H9 (cell line): ENCODE results near the gene TUBB6. TPM values are rescaled to one million over a fixed set of nuclear protein-coding genes. Genes with fewer than 3 reads are reported as not detected.
A peak's percentile ranks its signal among the peaks of the same experiment; 100 is the strongest.

Source experiments
- DNase-seq: peaks from one replicate; pipeline ENCODE4 v3.0.0-alpha.2; 2017
- H2AFZ ChIP-seq: one replicate; pipeline ENCODE4 v1.6.1; 2013; ENCODE audit warnings: mild to moderate bottlenecking, low read length, control low read depth, moderate library complexity
- H2AK5ac ChIP-seq: 2 replicates; pipeline ENCODE4 v1.6.1; 2013; ENCODE audit warnings: low read length, control low read depth, mixed read lengths; ENCODE audit not compliant: insufficient read length
- H2BK120ac ChIP-seq: one replicate; pipeline ENCODE4 v1.6.1; 2013; ENCODE audit warnings: low read depth, mild to moderate bottlenecking, low read length, control low read depth, inconsistent platforms; ENCODE audit not compliant: poor library complexity, severe bottlenecking
- H2BK12ac ChIP-seq: 2 replicates; pipeline ENCODE4 v1.6.1; 2013; ENCODE audit warnings: low read length, control low read depth, mixed read lengths, low read depth; ENCODE audit not compliant: insufficient read length
- H2BK15ac ChIP-seq: 2 replicates; pipeline ENCODE4 v1.6.1; 2013; ENCODE audit warnings: low read depth, low read length, control low read depth
- H2BK20ac ChIP-seq: one replicate; pipeline ENCODE4 v1.6.1; 2013; ENCODE audit warnings: low read depth, mild to moderate bottlenecking, low read length, control low read depth, inconsistent platforms; ENCODE audit not compliant: poor library complexity, severe bottlenecking
- H2BK5ac ChIP-seq: 2 replicates; pipeline ENCODE4 v1.6.1; 2013; ENCODE audit warnings: low read length, control low read depth, mixed read lengths; ENCODE audit not compliant: insufficient read length
- H3K14ac ChIP-seq: 2 replicates; pipeline ENCODE4 v1.6.1; 2013; ENCODE audit warnings: low read length, control low read depth; ENCODE audit not compliant: insufficient read depth
- H3K18ac ChIP-seq: 2 replicates; pipeline ENCODE4 v1.6.1; 2013; ENCODE audit warnings: low read depth, mild to moderate bottlenecking, mixed read lengths, low read length, control low read depth; ENCODE audit not compliant: insufficient read length
- H3K23ac ChIP-seq: 2 replicates; pipeline ENCODE4 v1.6.1; 2013; ENCODE audit warnings: low read length, control low read depth, mixed read lengths, low read depth; ENCODE audit not compliant: insufficient read length
- H3K23me2 ChIP-seq: 2 replicates; pipeline ENCODE4 v1.6.1; 2013; ENCODE audit warnings: low read depth, mild to moderate bottlenecking, mixed read lengths, low read length, control low read depth; ENCODE audit not compliant: insufficient read length, poor library complexity, severe bottlenecking
- H3K27ac ChIP-seq: 2 replicates; pipeline ENCODE4 v1.5.1; 2013; ENCODE audit warnings: low read length, control low read depth, mixed read lengths, low read depth; ENCODE audit not compliant: insufficient read length
- H3K27me3 ChIP-seq: 2 replicates; pipeline ENCODE4 v1.6.1; 2013; ENCODE audit warnings: low read length, control low read depth, inconsistent platforms; ENCODE audit not compliant: insufficient read depth
- H3K4ac ChIP-seq: 2 replicates; pipeline ENCODE4 v1.6.1; 2013; ENCODE audit warnings: low read depth, mild to moderate bottlenecking, control low read depth, inconsistent platforms, low read length, moderate library complexity
- H3K4me1 ChIP-seq: 2 replicates; pipeline ENCODE4 v1.6.1; 2013; ENCODE audit warnings: low read length, control low read depth, inconsistent platforms; ENCODE audit not compliant: insufficient read depth
- H3K4me2 ChIP-seq: 2 replicates; pipeline ENCODE4 v1.6.1; 2013; ENCODE audit warnings: low read length, control low read depth, mixed read lengths; ENCODE audit not compliant: insufficient read length, insufficient read depth
- H3K56ac ChIP-seq: 2 replicates; pipeline ENCODE4 v1.6.1; 2013; ENCODE audit warnings: low read depth, mild to moderate bottlenecking, mixed read lengths, low read length, control low read depth; ENCODE audit not compliant: insufficient read length
- H3K79me1 ChIP-seq: 2 replicates; pipeline ENCODE4 v1.6.1; 2013; ENCODE audit warnings: low read depth, mild to moderate bottlenecking, moderate library complexity, low read length, control low read depth, inconsistent platforms; ENCODE audit not compliant: insufficient read depth, poor library complexity, severe bottlenecking
- H3K79me2 ChIP-seq: 2 replicates; pipeline ENCODE4 v1.6.1; 2013; ENCODE audit warnings: low read length, control low read depth, inconsistent platforms; ENCODE audit not compliant: insufficient read depth
- H3K9ac ChIP-seq: 2 replicates; pipeline ENCODE4 v1.6.1; 2013; ENCODE audit warnings: low read length, control low read depth, mixed read lengths; ENCODE audit not compliant: insufficient read length; ENCODE audit errors: extremely low read depth
- H3K9me3 ChIP-seq: one replicate; pipeline ENCODE4 v1.6.1; 2013; ENCODE audit warnings: low read depth, low read length, inconsistent platforms; ENCODE audit not compliant: control insufficient read depth
- H3T11ph ChIP-seq: one replicate; pipeline ENCODE4 v1.6.1; 2013; ENCODE audit warnings: mild to moderate bottlenecking, low read length, control low read depth, inconsistent platforms
- H4K20me1 ChIP-seq: one replicate; pipeline ENCODE4 v1.6.1; 2013; ENCODE audit not compliant: control insufficient read depth, insufficient read length, insufficient read depth
- H4K5ac ChIP-seq: 2 replicates; pipeline ENCODE4 v1.6.1; 2013; ENCODE audit warnings: low read depth, mild to moderate bottlenecking, mixed read lengths, low read length, control low read depth; ENCODE audit not compliant: insufficient read length
- H4K8ac ChIP-seq: replicated peaks from 2 replicates; pipeline ENCODE4 v1.6.1; 2013; ENCODE audit warnings: low read length, control low read depth, mixed read lengths, low read depth; ENCODE audit not compliant: insufficient read length
- H4K91ac ChIP-seq: 2 replicates; pipeline ENCODE4 v1.6.1; 2013; ENCODE audit warnings: low read depth, mild to moderate bottlenecking, moderate library complexity, mixed read lengths, low read length, control low read depth; ENCODE audit not compliant: insufficient read length
- H3K27ac Mint-ChIP-seq, 3 experiments: 2 replicates in 2 of 3; 3 replicates in 1 of 3; pipeline ENCODE4 v1.8.0; 2020 to 2021; ENCODE audit warnings: mixed read lengths in 3 of 3, mild to moderate bottlenecking in 1 of 3, moderate library complexity in 1 of 3
- H3K27me3 Mint-ChIP-seq: 2 replicates; pipeline ENCODE4 v1.8.0; 2021; ENCODE audit warnings: low read depth, mild to moderate bottlenecking, moderate library complexity, mixed read lengths
- H3K36me3 Mint-ChIP-seq, 3 experiments: 2 replicates in 2 of 3; 3 replicates in 1 of 3; pipeline ENCODE4 v1.8.0; 2020 to 2021; ENCODE audit warnings: low read depth in 3 of 3, mixed read lengths in 3 of 3; ENCODE audit not compliant: insufficient read depth in 1 of 3
- H3K4me1 Mint-ChIP-seq, 2 experiments: 2 replicates each; pipeline ENCODE4 v1.8.0; 2020; ENCODE audit warnings: mixed read lengths in 2 of 2
- H3K4me3 Mint-ChIP-seq, 2 experiments: 2 replicates in 1 of 2; 3 replicates in 1 of 2; pipeline ENCODE4 v1.8.0; 2020 to 2021; ENCODE audit warnings: mild to moderate bottlenecking in 2 of 2, mixed read lengths in 2 of 2, moderate library complexity in 1 of 2
- H3K9me3 Mint-ChIP-seq, 2 experiments: 2 replicates in 1 of 2; 3 replicates in 1 of 2; pipeline ENCODE4 v1.8.0; 2020; ENCODE audit warnings: mild to moderate bottlenecking in 2 of 2, mixed read lengths in 2 of 2, moderate library complexity in 1 of 2
- CTCF ChIP-seq: fragments of 200-600 bp; sonication (generic); conservative IDR thresholded peaks from 3 replicates; pipeline ENCODE4 v1.8.0; 2021; ENCODE audit warnings: antibody characterized with exemption, mild to moderate bottlenecking
- WGBS: extraction: QIAGEN DNeasy Blood & Tissue Kit; methylation state at CpG from one replicate; pipeline ENCODE4 v1.1.7; 2013; ENCODE audit warnings: missing lambda C conversion rate, low lambda C conversion rate, mixed read lengths; ENCODE audit not compliant: insufficient read length; ENCODE audit errors: extremely low coverage; 5-methylcytosine and 5-hydroxymethylcytosine counted together
- total RNA-seq: library from RNA; stranded (reverse); gene quantifications from 2 replicates; pipeline ENCODE4 v1.2.1, GENCODE V29; 2021

Gene TUBB6
- total RNA-seq, 1 experiment from 2014 or later, result 134 TPM

- no peak overlapping the region for H2AFZ ChIP-seq
- Mint-ChIP-seq H3K36me3 (peaks cover 29 to 78% (median 55%) of the 10 kb centered on the region in 3 experiments; a peak in 6 of 7 replicates), H3K4me3 (no peak overlapping the region; a peak in 1 of 5 replicates), H3K4me1 (peaks cover 7 to 9% of the 10 kb centered on the region in 2 experiments; a peak in 3 of 4 replicates), H3K27me3 (no peaks in the 10 kb centered on the region), H3K27ac (peak overlapping the region in 1 of 3 experiments; percentile 64; a peak in 4 of 7 replicates), H3K9me3 (no peaks in the 10 kb centered on the region; a peak in 1 of 5 replicates)
- TF ChIP-seq CTCF, result no peak
- no peak overlapping the region for H2BK12ac ChIP-seq
- H3K23me2 ChIP-seq, result no peaks in the 10 kb centered on the region
- H3K27ac ChIP-seq, result no peak overlapping the region
- no peak overlapping the region for H3K23ac ChIP-seq
- no peak overlapping the region for H4K5ac ChIP-seq
- H4K20me1 ChIP-seq, result no peaks in the 10 kb centered on the region
- H2BK120ac ChIP-seq, result no peak overlapping the region
- no peak overlapping the region for H3K18ac ChIP-seq
- H3T11ph ChIP-seq, result no peak overlapping the region
- no CpG with 5 or more reads among the region's 12 CpGs for WGBS
- H2BK20ac ChIP-seq, result no peak overlapping the region
- H3K4me1 ChIP-seq, result no peaks in the 10 kb centered on the region
- H3K27me3 ChIP-seq, result no peaks in the 10 kb centered on the region
- no peak overlapping the region for H2BK5ac ChIP-seq
- no peak overlapping the region for H2AK5ac ChIP-seq
- no peak overlapping the region for H4K91ac ChIP-seq
- no peak overlapping the region for H3K4ac ChIP-seq
- H3K56ac ChIP-seq, result no peak overlapping the region
- no peak overlapping the region for H3K4me2 ChIP-seq
- DNase-seq, result no peak
- H4K8ac ChIP-seq, result no peak overlapping the region
- no peak overlapping the region for H3K14ac ChIP-seq
- no peaks in the 10 kb centered on the region for H3K79me1 ChIP-seq
- H3K9ac ChIP-seq, result no peak overlapping the region
- H3K9me3 ChIP-seq, result no peaks in the 10 kb centered on the region
- H3K79me2 ChIP-seq, result no peaks in the 10 kb centered on the region
- H2BK15ac ChIP-seq, result no peak overlapping the region
These were observed 18.8 kb downstream of the TUBB6 start for GRCh38 chr18:12326711-12327460.
